Prostate gland (tissue), 2 donors: ENCODE results near the gene ZNF169.

Experiments used
- POLR2A ChIP-seq: fragments of 450-650 bp; IDR thresholded peaks from one replicate; pipeline ENCODE4 v1.6.1; 2016; ENCODE audit warnings: antibody characterized with exemption, mild to moderate bottlenecking
- TF ChIP-seq, protein P1 (sequence below), 4 experiments: fragments of 200-600 bp in 2 of 4; fragments of 450-650 bp in 2 of 4; sonication (generic) in 2 of 4; IDR thresholded peaks; 1 replicate in 3 of 4; 2 replicates in 1 of 4; pipeline ENCODE4 v1.5.1; 2016 to 2019; ENCODE audit warnings: antibody characterized with exemption in 4 of 4, mild to moderate bottlenecking in 2 of 4, moderate library complexity in 2 of 4

DNA sequence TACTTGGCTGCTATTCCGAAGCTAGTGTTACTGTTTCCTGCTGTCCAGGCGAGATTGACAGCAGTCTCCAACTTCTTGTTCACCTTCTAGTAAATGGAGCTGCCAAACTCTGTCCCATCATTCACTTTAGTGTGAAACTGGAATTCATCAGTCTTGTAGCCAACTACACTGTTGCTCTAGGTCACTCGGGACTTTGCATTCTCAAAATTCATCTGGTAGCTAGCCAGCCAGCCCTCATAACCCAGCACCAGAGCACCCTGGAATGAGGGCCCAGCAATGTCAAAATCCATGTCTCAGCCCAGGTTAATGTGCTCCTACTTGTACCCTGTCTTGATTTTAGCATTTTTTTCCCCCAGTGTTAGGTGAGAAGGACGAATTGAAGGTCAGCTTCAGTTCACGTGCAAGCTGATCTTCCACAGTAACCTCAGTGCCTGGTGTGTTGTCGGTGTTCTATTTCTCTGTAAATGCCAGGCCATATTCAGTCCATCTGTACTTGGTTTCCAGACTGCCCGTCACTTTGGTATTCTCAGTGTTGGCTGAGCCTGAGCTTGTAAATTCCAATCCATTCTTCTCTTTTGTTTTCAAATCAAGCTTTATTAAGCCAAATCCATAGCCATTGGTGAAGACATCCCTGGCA lies 28.9 kb downstream of the ZNF169 start:
- no peak for TF ChIP-seq POLR2A
- TF ChIP-seq, protein P1, sequence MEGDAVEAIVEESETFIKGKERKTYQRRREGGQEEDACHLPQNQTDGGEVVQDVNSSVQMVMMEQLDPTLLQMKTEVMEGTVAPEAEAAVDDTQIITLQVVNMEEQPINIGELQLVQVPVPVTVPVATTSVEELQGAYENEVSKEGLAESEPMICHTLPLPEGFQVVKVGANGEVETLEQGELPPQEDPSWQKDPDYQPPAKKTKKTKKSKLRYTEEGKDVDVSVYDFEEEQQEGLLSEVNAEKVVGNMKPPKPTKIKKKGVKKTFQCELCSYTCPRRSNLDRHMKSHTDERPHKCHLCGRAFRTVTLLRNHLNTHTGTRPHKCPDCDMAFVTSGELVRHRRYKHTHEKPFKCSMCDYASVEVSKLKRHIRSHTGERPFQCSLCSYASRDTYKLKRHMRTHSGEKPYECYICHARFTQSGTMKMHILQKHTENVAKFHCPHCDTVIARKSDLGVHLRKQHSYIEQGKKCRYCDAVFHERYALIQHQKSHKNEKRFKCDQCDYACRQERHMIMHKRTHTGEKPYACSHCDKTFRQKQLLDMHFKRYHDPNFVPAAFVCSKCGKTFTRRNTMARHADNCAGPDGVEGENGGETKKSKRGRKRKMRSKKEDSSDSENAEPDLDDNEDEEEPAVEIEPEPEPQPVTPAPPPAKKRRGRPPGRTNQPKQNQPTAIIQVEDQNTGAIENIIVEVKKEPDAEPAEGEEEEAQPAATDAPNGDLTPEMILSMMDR (IDR thresholded peaks at IDR 0.05): no peak
